ENCODE results near the gene TMCC2. TPM values are rescaled to one million over a fixed set of nuclear protein-coding genes. Genes with fewer than 3 reads are reported as not detected.

Gene TMCC2
- polyA plus RNA-seq, 3 donors, result 5.1 to 8.0 (median 6.3) TPM

GRCh38 chr1:205319081-205320018, 91.6 kb downstream of the TMCC2 start:
- no peak for DNase-seq (ENCODE audit: low read depth in 3 of 3, low spot score in 2 of 3)

GRCh38 chr1:205321162-205321958, 93.6 kb downstream of the TMCC2 start, which contains the start of gene NUAK2:
TSS of gene NUAK2 (minus strand) at chr1:205321745. CDS start at chr1:205321628, 117 bp downstream.
- peak; percentile 66 to 84 (median 70) for DNase-seq (ENCODE audit: low read depth in 3 of 3, low spot score in 2 of 3)

- DNase-seq (ENCODE audit: low read depth in 3 of 3, low spot score in 2 of 3), result no peak
Observed at GRCh38 chr1:205321959-205322283, 94.2 kb downstream of the TMCC2 start.

Other genes starting within 250 kb of the TMCC2 start
- under 1 TPM; 0.39 to 0.69 (median 0.65) TPM for gene CNTN2, start 184.7 kb upstream of the TMCC2 start, polyA plus RNA-seq (ENCODE audit: insufficient read length in 3 of 3)
- 1 to 10 TPM; 3.6 to 4.5 (median 3.9) TPM for gene TMEM81, start 143.5 kb upstream of the TMCC2 start, polyA plus RNA-seq (ENCODE audit: insufficient read length in 3 of 3)
- 10 to 100 TPM; 20.4 to 22.1 (median 21.4) TPM for gene RBBP5, start 106.0 kb upstream of the TMCC2 start, polyA plus RNA-seq (ENCODE audit: insufficient read length in 3 of 3)
- 10 to 100 TPM; 19.8 to 21.0 (median 20.9) TPM for gene DSTYK, start 16.2 kb upstream of the TMCC2 start, polyA plus RNA-seq (ENCODE audit: insufficient read length in 3 of 3)
- gene NUAK2, start 93.8 kb downstream of the TMCC2 start, polyA plus RNA-seq (ENCODE audit: insufficient read length in 3 of 3), result 1 to 10 TPM; 5.8 to 9.9 (median 9.2) TPM
- 1 to 10 TPM; 1.4 to 1.6 (median 1.5) TPM for gene KLHDC8A, start 129.0 kb downstream of the TMCC2 start, polyA plus RNA-seq (ENCODE audit: insufficient read length in 3 of 3)
- gene LEMD1, start 194.1 kb downstream of the TMCC2 start, polyA plus RNA-seq (ENCODE audit: insufficient read length in 3 of 3), result 1 to 10 TPM; 3.3 to 3.9 (median 3.6) TPM
- gene BLACAT1, start 228.1 kb downstream of the TMCC2 start, polyA plus RNA-seq (ENCODE audit: insufficient read length in 3 of 3), result 1 to 10 TPM; 2.3 to 2.7 (median 2.6) TPM

All from right renal cortex interstitium (tissue), 3 donors.